H9 (cell line): ENCODE results near the gene CACNA1D. TPM values are rescaled to one million over a fixed set of nuclear protein-coding genes. Genes with fewer than 3 reads are reported as not detected.

ENCODE experiments used
- DNase-seq: peaks from one replicate; pipeline ENCODE4 v3.0.0-alpha.2; 2017
- H2AFZ ChIP-seq: one replicate; pipeline ENCODE4 v1.6.1; 2013; ENCODE audit warnings: mild to moderate bottlenecking, low read length, control low read depth, moderate library complexity
- H2AK5ac ChIP-seq: 2 replicates; pipeline ENCODE4 v1.6.1; 2013; ENCODE audit warnings: low read length, control low read depth, mixed read lengths; ENCODE audit not compliant: insufficient read length
- H2BK120ac ChIP-seq: one replicate; pipeline ENCODE4 v1.6.1; 2013; ENCODE audit warnings: low read depth, mild to moderate bottlenecking, low read length, control low read depth, inconsistent platforms; ENCODE audit not compliant: poor library complexity, severe bottlenecking
- H2BK12ac ChIP-seq: 2 replicates; pipeline ENCODE4 v1.6.1; 2013; ENCODE audit warnings: low read length, control low read depth, mixed read lengths, low read depth; ENCODE audit not compliant: insufficient read length
- H2BK15ac ChIP-seq: 2 replicates; pipeline ENCODE4 v1.6.1; 2013; ENCODE audit warnings: low read depth, low read length, control low read depth
- H2BK20ac ChIP-seq: one replicate; pipeline ENCODE4 v1.6.1; 2013; ENCODE audit warnings: low read depth, mild to moderate bottlenecking, low read length, control low read depth, inconsistent platforms; ENCODE audit not compliant: poor library complexity, severe bottlenecking
- H2BK5ac ChIP-seq: 2 replicates; pipeline ENCODE4 v1.6.1; 2013; ENCODE audit warnings: low read length, control low read depth, mixed read lengths; ENCODE audit not compliant: insufficient read length
- H3K14ac ChIP-seq: 2 replicates; pipeline ENCODE4 v1.6.1; 2013; ENCODE audit warnings: low read length, control low read depth; ENCODE audit not compliant: insufficient read depth
- H3K18ac ChIP-seq: 2 replicates; pipeline ENCODE4 v1.6.1; 2013; ENCODE audit warnings: low read depth, mild to moderate bottlenecking, mixed read lengths, low read length, control low read depth; ENCODE audit not compliant: insufficient read length
- H3K23ac ChIP-seq: 2 replicates; pipeline ENCODE4 v1.6.1; 2013; ENCODE audit warnings: low read length, control low read depth, mixed read lengths, low read depth; ENCODE audit not compliant: insufficient read length
- H3K23me2 ChIP-seq: 2 replicates; pipeline ENCODE4 v1.6.1; 2013; ENCODE audit warnings: low read depth, mild to moderate bottlenecking, mixed read lengths, low read length, control low read depth; ENCODE audit not compliant: insufficient read length, poor library complexity, severe bottlenecking
- H3K27ac ChIP-seq: 2 replicates; pipeline ENCODE4 v1.5.1; 2013; ENCODE audit warnings: low read length, control low read depth, mixed read lengths, low read depth; ENCODE audit not compliant: insufficient read length
- H3K27me3 ChIP-seq: 2 replicates; pipeline ENCODE4 v1.6.1; 2013; ENCODE audit warnings: low read length, control low read depth, inconsistent platforms; ENCODE audit not compliant: insufficient read depth
- H3K4ac ChIP-seq: 2 replicates; pipeline ENCODE4 v1.6.1; 2013; ENCODE audit warnings: low read depth, mild to moderate bottlenecking, control low read depth, inconsistent platforms, low read length, moderate library complexity
- H3K4me1 ChIP-seq: 2 replicates; pipeline ENCODE4 v1.6.1; 2013; ENCODE audit warnings: low read length, control low read depth, inconsistent platforms; ENCODE audit not compliant: insufficient read depth
- H3K4me2 ChIP-seq: 2 replicates; pipeline ENCODE4 v1.6.1; 2013; ENCODE audit warnings: low read length, control low read depth, mixed read lengths; ENCODE audit not compliant: insufficient read length, insufficient read depth
- H3K56ac ChIP-seq: 2 replicates; pipeline ENCODE4 v1.6.1; 2013; ENCODE audit warnings: low read depth, mild to moderate bottlenecking, mixed read lengths, low read length, control low read depth; ENCODE audit not compliant: insufficient read length
- H3K79me1 ChIP-seq: 2 replicates; pipeline ENCODE4 v1.6.1; 2013; ENCODE audit warnings: low read depth, mild to moderate bottlenecking, moderate library complexity, low read length, control low read depth, inconsistent platforms; ENCODE audit not compliant: insufficient read depth, poor library complexity, severe bottlenecking
- H3K79me2 ChIP-seq: 2 replicates; pipeline ENCODE4 v1.6.1; 2013; ENCODE audit warnings: low read length, control low read depth, inconsistent platforms; ENCODE audit not compliant: insufficient read depth
- H3K9ac ChIP-seq: 2 replicates; pipeline ENCODE4 v1.6.1; 2013; ENCODE audit warnings: low read length, control low read depth, mixed read lengths; ENCODE audit not compliant: insufficient read length; ENCODE audit errors: extremely low read depth
- H3K9me3 ChIP-seq: one replicate; pipeline ENCODE4 v1.6.1; 2013; ENCODE audit warnings: low read depth, low read length, inconsistent platforms; ENCODE audit not compliant: control insufficient read depth
- H3T11ph ChIP-seq: one replicate; pipeline ENCODE4 v1.6.1; 2013; ENCODE audit warnings: mild to moderate bottlenecking, low read length, control low read depth, inconsistent platforms
- H4K20me1 ChIP-seq: one replicate; pipeline ENCODE4 v1.6.1; 2013; ENCODE audit not compliant: control insufficient read depth, insufficient read length, insufficient read depth
- H4K5ac ChIP-seq: 2 replicates; pipeline ENCODE4 v1.6.1; 2013; ENCODE audit warnings: low read depth, mild to moderate bottlenecking, mixed read lengths, low read length, control low read depth; ENCODE audit not compliant: insufficient read length
- H4K8ac ChIP-seq: replicated peaks from 2 replicates; pipeline ENCODE4 v1.6.1; 2013; ENCODE audit warnings: low read length, control low read depth, mixed read lengths, low read depth; ENCODE audit not compliant: insufficient read length
- H4K91ac ChIP-seq: 2 replicates; pipeline ENCODE4 v1.6.1; 2013; ENCODE audit warnings: low read depth, mild to moderate bottlenecking, moderate library complexity, mixed read lengths, low read length, control low read depth; ENCODE audit not compliant: insufficient read length
- H3K27ac Mint-ChIP-seq, 3 experiments: 2 replicates in 2 of 3; 3 replicates in 1 of 3; pipeline ENCODE4 v1.8.0; 2020 to 2021; ENCODE audit warnings: mixed read lengths in 3 of 3, mild to moderate bottlenecking in 1 of 3, moderate library complexity in 1 of 3
- H3K27me3 Mint-ChIP-seq: 2 replicates; pipeline ENCODE4 v1.8.0; 2021; ENCODE audit warnings: low read depth, mild to moderate bottlenecking, moderate library complexity, mixed read lengths
- H3K36me3 Mint-ChIP-seq, 3 experiments: 2 replicates in 2 of 3; 3 replicates in 1 of 3; pipeline ENCODE4 v1.8.0; 2020 to 2021; ENCODE audit warnings: low read depth in 3 of 3, mixed read lengths in 3 of 3; ENCODE audit not compliant: insufficient read depth in 1 of 3
- H3K4me1 Mint-ChIP-seq, 2 experiments: 2 replicates each; pipeline ENCODE4 v1.8.0; 2020; ENCODE audit warnings: mixed read lengths in 2 of 2
- H3K4me3 Mint-ChIP-seq, 2 experiments: 2 replicates in 1 of 2; 3 replicates in 1 of 2; pipeline ENCODE4 v1.8.0; 2020 to 2021; ENCODE audit warnings: mild to moderate bottlenecking in 2 of 2, mixed read lengths in 2 of 2, moderate library complexity in 1 of 2
- H3K9me3 Mint-ChIP-seq, 2 experiments: 2 replicates in 1 of 2; 3 replicates in 1 of 2; pipeline ENCODE4 v1.8.0; 2020; ENCODE audit warnings: mild to moderate bottlenecking in 2 of 2, mixed read lengths in 2 of 2, moderate library complexity in 1 of 2
- CTCF ChIP-seq: fragments of 200-600 bp; sonication (generic); conservative IDR thresholded peaks from 3 replicates; pipeline ENCODE4 v1.8.0; 2021; ENCODE audit warnings: antibody characterized with exemption, mild to moderate bottlenecking
- WGBS: extraction: QIAGEN DNeasy Blood & Tissue Kit; methylation state at CpG from one replicate; pipeline ENCODE4 v1.1.7; 2013; ENCODE audit warnings: missing lambda C conversion rate, low lambda C conversion rate, mixed read lengths; ENCODE audit not compliant: insufficient read length; ENCODE audit errors: extremely low coverage; 5-methylcytosine and 5-hydroxymethylcytosine counted together
- total RNA-seq: library from RNA; stranded (reverse); gene quantifications from 2 replicates; pipeline ENCODE4 v1.2.1, GENCODE V29; 2021

CACNA1D gene
- total RNA-seq, 1 experiment from 2014 or later, result 3.5 TPM

- Histone ChIP-seq H3K9me3 (no peaks in the 10 kb centered on the region), H3K79me2 (no peaks in the 10 kb centered on the region), H3K23ac (no peak overlapping the region), H3K9ac (no peak overlapping the region), H4K8ac (no peak overlapping the region), H2AK5ac (no peak overlapping the region), H3K4ac (no peak overlapping the region), H2BK5ac (no peak overlapping the region), H2BK15ac (no peak overlapping the region), H4K5ac (no peak overlapping the region), H3K27ac (no peak overlapping the region), H3K23me2 (no peaks in the 10 kb centered on the region), H2BK12ac (no peak overlapping the region), H3K18ac (no peak overlapping the region), H3K27me3 (no peaks in the 10 kb centered on the region), H3T11ph (no peak overlapping the region), H3K56ac (no peak overlapping the region), H3K79me1 (no peaks in the 10 kb centered on the region), H4K20me1 (no peaks in the 10 kb centered on the region), H2BK120ac (no peak overlapping the region), H3K4me1 (no peaks in the 10 kb centered on the region), H2AFZ (no peak overlapping the region), H3K14ac (no peak overlapping the region), H3K4me2 (no peak overlapping the region), H4K91ac (no peak overlapping the region), H2BK20ac (no peak overlapping the region)
- H3K27ac Mint-ChIP-seq, result no peak overlapping the region
- TF ChIP-seq CTCF, result no peak
- no CpG with 5 or more reads among the region's 6 CpGs for WGBS
- H3K4me3 Mint-ChIP-seq, result no peak overlapping the region
- H3K4me1 Mint-ChIP-seq, result no peaks in the 10 kb centered on the region
- H3K36me3 Mint-ChIP-seq, result peaks cover 0 to 3% (median 2%) of the 10 kb centered on the region in 3 experiments; a peak in 2 of 7 replicates
- peaks cover 9% of the 10 kb centered on the region in 2 experiments; a peak in 4 of 5 replicates for H3K9me3 Mint-ChIP-seq
- H3K27me3 Mint-ChIP-seq, result no peaks in the 10 kb centered on the region
- DNase-seq, result no peak
These were observed 164.3 kb downstream of the CACNA1D start for GRCh38 chr3:53658613-53659193.
